Kidney (tissue), 14 donors: ENCODE results near the gene PPP2R5A. TPM values are rescaled to one million over a fixed set of nuclear protein-coding genes. Genes with fewer than 3 reads are reported as not detected.

Experiments
- DNase-seq, 5 donors: peaks; one replicate each; pipeline ENCODE4 v3.0.0-alpha.2; 2013 to 2020
- FAIRE-seq: peaks from 2 replicates; lab custom pipeline; 2012; peaks lifted over from hg19 to GRCh38; lab: Jason Lieb, UNC
- H3K27ac ChIP-seq, 2 donors: one replicate each; pipeline ENCODE4 v1.7.0; 2013; ENCODE audit warnings: low read depth in 2 of 2, low read length in 2 of 2, inconsistent platforms in 1 of 2
- H3K27me3 ChIP-seq: one replicate; pipeline ENCODE4 v1.7.1; 2013; ENCODE audit warnings: low read length, inconsistent platforms; ENCODE audit not compliant: control insufficient read depth, insufficient read depth
- H3K36me3 ChIP-seq, 3 donors: one replicate each; pipeline versions ENCODE4 v1.7.0 to v1.7.1; 2013; ENCODE audit warnings: low read length in 3 of 3, control low read depth in 1 of 3, inconsistent platforms in 1 of 3; ENCODE audit not compliant: insufficient read depth in 3 of 3, control insufficient read depth in 2 of 3
- H3K4me1 ChIP-seq, 3 donors: one replicate each; pipeline versions ENCODE4 v1.7.0 to v1.7.1; 2013; ENCODE audit warnings: low read length in 3 of 3, inconsistent platforms in 1 of 3, low read depth in 1 of 3; ENCODE audit not compliant: control insufficient read depth in 2 of 3, insufficient read depth in 2 of 3
- H3K4me3 ChIP-seq, 3 donors: one replicate each; pipeline versions ENCODE4 v1.7.0 to v1.8.1; 2013; ENCODE audit warnings: low read length in 3 of 3, control low read depth in 1 of 3, inconsistent platforms in 1 of 3
- H3K9ac ChIP-seq, 3 donors: one replicate each; pipeline versions ENCODE4 v1.7.0 to v1.7.1; 2013; ENCODE audit warnings: low read length in 3 of 3, control low read depth in 1 of 3, inconsistent platforms in 1 of 3
- H3K9me3 ChIP-seq, 3 donors: one replicate each; pipeline versions ENCODE4 v1.7.0 to v1.7.1; 2013; ENCODE audit warnings: low read length in 3 of 3, control low read depth in 1 of 3, inconsistent platforms in 1 of 3; ENCODE audit not compliant: control insufficient read depth in 2 of 3, insufficient read depth in 1 of 3
- intact Hi-C: fragments of 100-400 bp; cut with DNase I; formaldehyde crosslinking; loops from one replicate; pipeline ENCODE4 v1.11.1; 2022
- polyA plus RNA-seq: library from polyadenylated mRNA; stranded (reverse); fragments of 350-450 nt; fragmentation: Illumina TruSeq; extraction: RNeasy Lipid Tissue Mini Kit (QIAGEN cat#74804); gene quantifications from one replicate; pipeline ENCODE4 v1.2.3, GENCODE V29; 2014; ENCODE audit warnings: low read depth, low replicate concordance; ENCODE audit not compliant: insufficient read depth
- total RNA-seq: library from RNA; stranded (reverse); fragmentation: NEBNext Ultra II Directional; extraction: Animal tissue kit (Norgen Biotek cat#: 25700); gene quantifications from one replicate; pipeline ENCODE4 v1.2.1, GENCODE V29; 2021
- TF ChIP-seq, protein P1 (sequence below): IDR thresholded peaks from 3 replicates; pipeline ENCODE4 v1.5.1; 2012; ENCODE audit warnings: mild to moderate bottlenecking, moderate library complexity, borderline replicate concordance; ENCODE audit not compliant: insufficient read depth; ENCODE audit errors: extremely low read depth
- donor health status: control.
- donor health status: control.
- donor health status: control.
- donor health status: control.
- donor health status: control.
- donor health status: DM: yes; HTN: yes; CAD: no.
- donor health status: Normal renal cell carcinoma (clear cell type).

Gene PPP2R5A
- total and polyA plus RNA-seq, 2 donors from 2014 or later: 36.6 to 67.3 TPM

DNA sequence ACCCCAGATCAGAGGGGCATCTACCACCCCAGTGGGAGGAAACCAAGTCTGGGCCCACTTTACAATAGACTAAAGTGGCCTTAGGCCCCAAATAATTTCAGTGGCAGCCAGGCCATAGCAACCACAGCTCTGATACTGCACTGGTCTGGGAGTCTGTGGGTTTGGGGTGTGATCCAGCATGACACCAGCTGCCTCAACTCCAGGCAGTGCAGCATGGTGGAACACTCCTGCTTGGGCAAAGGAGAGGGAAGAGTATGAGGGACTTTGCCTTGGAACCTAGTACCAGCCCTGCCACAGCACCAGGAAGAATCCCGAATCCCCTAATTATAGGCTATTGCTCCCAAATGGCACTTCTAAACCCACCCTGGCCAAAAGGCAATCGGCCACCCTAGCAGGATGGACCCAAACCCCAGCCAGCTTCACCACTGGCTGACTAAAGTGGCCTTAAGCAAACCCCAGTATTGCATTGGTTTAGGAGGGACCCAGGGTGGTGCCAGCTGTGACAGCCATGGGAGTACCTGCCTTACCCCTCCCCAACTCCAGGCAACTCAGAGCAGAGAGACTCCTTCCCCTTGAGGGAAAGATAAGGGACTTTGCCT is 82.4 kb downstream of the PPP2R5A start:
- Histone ChIP-seq H3K4me3 (no peak overlapping the region), H3K9me3 (no peaks in the 10 kb centered on the region), H3K27ac (no peak overlapping the region), H3K27me3 (no peaks in the 10 kb centered on the region), H3K4me1 (no peaks in the 10 kb centered on the region), H3K36me3 (peaks cover 0 to 11% (median 11%) of the 10 kb centered on the region in 3 donors), H3K9ac (no peak overlapping the region)
- intact Hi-C loops: loop anchor here (10.0 kb wide), 1 partner anchor 303 kb away; no protein-coding TSS in a partner anchor
- no peak for FAIRE-seq
- TF ChIP-seq, protein P1, sequence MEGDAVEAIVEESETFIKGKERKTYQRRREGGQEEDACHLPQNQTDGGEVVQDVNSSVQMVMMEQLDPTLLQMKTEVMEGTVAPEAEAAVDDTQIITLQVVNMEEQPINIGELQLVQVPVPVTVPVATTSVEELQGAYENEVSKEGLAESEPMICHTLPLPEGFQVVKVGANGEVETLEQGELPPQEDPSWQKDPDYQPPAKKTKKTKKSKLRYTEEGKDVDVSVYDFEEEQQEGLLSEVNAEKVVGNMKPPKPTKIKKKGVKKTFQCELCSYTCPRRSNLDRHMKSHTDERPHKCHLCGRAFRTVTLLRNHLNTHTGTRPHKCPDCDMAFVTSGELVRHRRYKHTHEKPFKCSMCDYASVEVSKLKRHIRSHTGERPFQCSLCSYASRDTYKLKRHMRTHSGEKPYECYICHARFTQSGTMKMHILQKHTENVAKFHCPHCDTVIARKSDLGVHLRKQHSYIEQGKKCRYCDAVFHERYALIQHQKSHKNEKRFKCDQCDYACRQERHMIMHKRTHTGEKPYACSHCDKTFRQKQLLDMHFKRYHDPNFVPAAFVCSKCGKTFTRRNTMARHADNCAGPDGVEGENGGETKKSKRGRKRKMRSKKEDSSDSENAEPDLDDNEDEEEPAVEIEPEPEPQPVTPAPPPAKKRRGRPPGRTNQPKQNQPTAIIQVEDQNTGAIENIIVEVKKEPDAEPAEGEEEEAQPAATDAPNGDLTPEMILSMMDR: no peak
- no peak for DNase-seq

DNA sequence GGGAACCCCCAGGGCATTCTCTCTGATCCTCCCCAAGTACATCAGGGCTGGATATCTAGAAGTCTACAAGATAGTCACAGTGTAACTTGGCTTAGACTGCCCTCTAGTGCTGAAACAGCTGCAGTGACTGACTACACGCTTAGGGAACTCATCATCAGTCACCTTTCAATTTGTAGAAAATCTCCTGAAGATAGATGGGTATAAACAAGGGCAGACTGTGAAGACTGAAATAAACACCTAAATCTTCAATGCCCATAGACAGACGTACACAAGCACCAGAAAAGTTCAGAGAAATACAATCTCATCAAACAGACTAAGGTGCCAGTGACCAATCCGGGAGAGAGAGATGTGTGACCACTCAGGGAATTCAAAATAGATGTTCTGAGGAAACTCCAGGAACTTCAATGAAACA is 82.9 kb downstream of the PPP2R5A start:
- Histone ChIP-seq H3K4me3 (no peak overlapping the region), H3K27me3 (no peaks in the 10 kb centered on the region), H3K9me3 (no peaks in the 10 kb centered on the region), H3K9ac (no peak overlapping the region), H3K4me1 (no peaks in the 10 kb centered on the region), H3K36me3 (peaks cover 0 to 11% (median 11%) of the 10 kb centered on the region in 3 donors), H3K27ac (no peak overlapping the region)
- TF ChIP-seq, protein P1: peak; percentile 87
- DNase-seq: peak in 4 of 5 donors; percentile 27 to 68 (median 48)
- no peak for FAIRE-seq
- intact Hi-C loops: loop anchor here (10.0 kb wide), 1 partner anchor 303 kb away; no protein-coding TSS in a partner anchor

- DNase-seq (no peak), FAIRE-seq (no peak)
- no peak overlapping the region for H3K9ac ChIP-seq
- H3K36me3 ChIP-seq: peaks cover 0 to 18% (median 14%) of the 10 kb centered on the region in 3 donors
- TF ChIP-seq, protein P1: no peak
- H3K4me3 ChIP-seq: no peak overlapping the region
- intact Hi-C loops: no loop called here
- no peak overlapping the region for H3K27ac ChIP-seq
- no peaks in the 10 kb centered on the region for H3K9me3 ChIP-seq
- H3K27me3 ChIP-seq: no peaks in the 10 kb centered on the region
- H3K4me1 ChIP-seq: no peaks in the 10 kb centered on the region
These were observed 90.8 kb downstream of the PPP2R5A start for GRCh38 chr1:212375986-212376385.
